Prostate gland (tissue), 2 donors: ENCODE measurements around the gene INPP5A. TPM values are rescaled to one million over a fixed set of nuclear protein-coding genes. Genes with fewer than 3 reads are reported as not detected.

Source experiments
- DNase-seq: peaks from one replicate; pipeline ENCODE4 v3.0.0-alpha.2; 2019; ENCODE audit warnings: low spot score
- H3K27ac ChIP-seq, 2 donors: fragments of 200-600 bp; sonication (generic); 2 replicates each; pipeline ENCODE4 v1.5.1; 2017 to 2019
- H3K27me3 ChIP-seq: fragments of 200-600 bp; sonication (generic); replicated peaks from 2 replicates; pipeline ENCODE4 v1.5.1; 2019; ENCODE audit not compliant: insufficient read depth
- H3K36me3 ChIP-seq, 2 donors: fragments of 200-600 bp; sonication (generic); 1 replicate in 1 of 2; 2 replicates in 1 of 2; pipeline versions ENCODE4 v1.5.1 to v1.8.1; 2017 to 2019
- H3K4me1 ChIP-seq: fragments of 200-600 bp; sonication (generic); replicated peaks from 2 replicates; pipeline ENCODE4 v1.5.1; 2019
- H3K4me3 ChIP-seq, 2 donors: fragments of 200-600 bp; sonication (generic); 2 replicates each; pipeline ENCODE4 v1.5.1; 2017 to 2019
- H3K9me3 ChIP-seq: fragments of 200-600 bp; sonication (generic); 2 replicates; pipeline ENCODE4 v1.5.1; 2017
- CTCF ChIP-seq, 4 experiments: fragments of 200-600 bp in 2 of 4; fragments of 450-650 bp in 2 of 4; sonication (generic) in 2 of 4; IDR thresholded peaks; 1 replicate in 3 of 4; 2 replicates in 1 of 4; pipeline ENCODE4 v1.5.1; 2016 to 2019; ENCODE audit warnings: antibody characterized with exemption in 4 of 4, mild to moderate bottlenecking in 2 of 4, moderate library complexity in 2 of 4
- POLR2A ChIP-seq: fragments of 450-650 bp; IDR thresholded peaks from one replicate; pipeline ENCODE4 v1.6.1; 2016; ENCODE audit warnings: antibody characterized with exemption, mild to moderate bottlenecking
- POLR2AphosphoS5 ChIP-seq: sonication (generic); formaldehyde crosslinking; IDR thresholded peaks from one replicate; pipeline ENCODE4 v1.6.1; 2017; ENCODE audit warnings: antibody characterized with exemption
- whole genome bisulfite sequencing: methylation state at CpG from one replicate; pipeline ENCODE4 v1.1.5; 2018; 5-methylcytosine and 5-hydroxymethylcytosine counted together
- intact Hi-C: fragments of 100-400 bp; cut with DNase I; formaldehyde crosslinking; loops from one replicate; pipeline ENCODE4 v1.14.2; 2022
- total RNA-seq, 2 donors: library from RNA; depleted of rRNA; stranded (reverse); fragments of >200 nt; gene quantifications; one replicate each; pipeline ENCODE4 v1.1.0, GENCODE V29; 2016

The INPP5A gene
- total RNA-seq, 2 donors from 2014 or later, result 49.5 to 83.3 TPM

GRCh38 chr10:132814469-132814856, 276.9 kb downstream of the INPP5A start:
- Histone ChIP-seq H3K36me3 (no peaks in the 10 kb centered on the region), H3K27ac (no peak overlapping the region), H3K4me3 (no peak overlapping the region), H3K27me3 (peaks cover 9% of the 10 kb centered on the region), H3K9me3 (no peaks in the 10 kb centered on the region), H3K4me1 (no peaks in the 10 kb centered on the region)
- no peak for TF ChIP-seq POLR2A
- no peak for TF ChIP-seq POLR2AphosphoS5
- TF ChIP-seq CTCF (IDR thresholded peaks at IDR 0.05), result no peak
- 76% methylated on average over 16 of the region's 16 CpGs for WGBS
- intact Hi-C loops, result no loop called here
- DNase-seq, result no peak

- Histone ChIP-seq H3K36me3 (no peaks in the 10 kb centered on the region), H3K9me3 (no peaks in the 10 kb centered on the region), H3K27ac (no peak overlapping the region), H3K27me3 (peaks cover 9% of the 10 kb centered on the region), H3K4me3 (no peak overlapping the region), H3K4me1 (no peaks in the 10 kb centered on the region)
- no peak for TF ChIP-seq POLR2A
- no peak for TF ChIP-seq CTCF (IDR thresholded peaks at IDR 0.05)
- no peak for TF ChIP-seq POLR2AphosphoS5
- no peak for DNase-seq
- WGBS, result 80% methylated on average over 18 of the region's 18 CpGs
- intact Hi-C loops, result no loop called here
These were observed 277.7 kb downstream of the INPP5A start for GRCh38 chr10:132815168-132815857.

- Histone ChIP-seq H3K4me1 (no peaks in the 10 kb centered on the region), H3K4me3 (no peak overlapping the region), H3K9me3 (no peaks in the 10 kb centered on the region), H3K27me3 (peaks cover 4% of the 10 kb centered on the region), H3K27ac (no peak overlapping the region), H3K36me3 (no peaks in the 10 kb centered on the region)
- 79% methylated on average over 12 of the region's 12 CpGs for WGBS
- intact Hi-C loops, result no loop called here
- TF ChIP-seq CTCF (IDR thresholded peaks at IDR 0.05) (no peak), POLR2AphosphoS5 (no peak), POLR2A (no peak)
- DNase-seq, result no peak
These were observed 279.1 kb downstream of the INPP5A start for GRCh38 chr10:132816718-132817117.

- no peak overlapping the region for H3K27ac ChIP-seq
- 85% methylated on average over 29 of the region's 29 CpGs for WGBS
These were observed 280.2 kb downstream of the INPP5A start for GRCh38 chr10:132817701-132818211.

More at GRCh38 chr10:132817701-132818211, 280.2 kb downstream of the INPP5A start:
- no peak for TF ChIP-seq POLR2AphosphoS5
- TF ChIP-seq POLR2A, result no peak
- no peak for TF ChIP-seq CTCF (IDR thresholded peaks at IDR 0.05)
- DNase-seq, result no peak
- intact Hi-C loops, result no loop called here
- Histone ChIP-seq H3K9me3 (no peaks in the 10 kb centered on the region), H3K36me3 (no peaks in the 10 kb centered on the region), H3K27me3 (peaks cover 4% of the 10 kb centered on the region), H3K4me1 (no peaks in the 10 kb centered on the region), H3K4me3 (no peak overlapping the region)
